ENCODE data around the gene FMOD.

FMOD gene

GRCh38 chr1:203373991-203374390 lies 23.1 kb upstream of the FMOD start:
- TF ChIP-seq CTCF (IDR thresholded peaks at IDR 0.05): no peak
- Histone ChIP-seq H3K9me3 (no peaks in the 10 kb centered on the region), H3K4me1 (peaks cover 0 to 34% (median 23%) of the 10 kb centered on the region in 4 donors), H3K36me3 (no peaks in the 10 kb centered on the region), H3K4me3 (no peak overlapping the region), H3K27ac (peak overlapping the region; percentile 45 to 67), H3K27me3 (no peaks in the 10 kb centered on the region)
- no peak for DNase-seq
- intact Hi-C loops (cut with DNase I; ENCODE audit: low total_unique reads): no loop called here

GRCh38 chr1:203373002-203373401 lies 22.1 kb upstream of the FMOD start:
- no peak overlapping the region for H3K4me3 ChIP-seq
- intact Hi-C loops (cut with DNase I; ENCODE audit: low total_unique reads): no loop called here
- TF ChIP-seq CTCF (IDR thresholded peaks at IDR 0.05): no peak
- H3K36me3 ChIP-seq: no peaks in the 10 kb centered on the region
- no peaks in the 10 kb centered on the region for H3K27me3 ChIP-seq
- peaks cover 0 to 29% (median 20%) of the 10 kb centered on the region in 4 donors for H3K4me1 ChIP-seq
- no peak for DNase-seq
- H3K27ac ChIP-seq: no peak overlapping the region
- no peaks in the 10 kb centered on the region for H3K9me3 ChIP-seq

- DNase-seq: no peak
- Histone ChIP-seq H3K4me3 (no peak overlapping the region), H3K36me3 (no peaks in the 10 kb centered on the region), H3K27me3 (no peaks in the 10 kb centered on the region), H3K4me1 (peaks cover 0 to 28% (median 20%) of the 10 kb centered on the region in 4 donors), H3K27ac (no peak overlapping the region), H3K9me3 (no peaks in the 10 kb centered on the region)
- TF ChIP-seq CTCF (IDR thresholded peaks at IDR 0.05): no peak
- intact Hi-C loops (cut with DNase I; ENCODE audit: low total_unique reads): no loop called here
Measured at GRCh38 chr1:203371288-203371687, 20.4 kb upstream of the FMOD start.

- peaks cover 0 to 23% (median 17%) of the 10 kb centered on the region in 4 donors for H3K4me1 ChIP-seq
- H3K27ac ChIP-seq: peak overlapping the region in 1 of 2 donors; percentile 15
- DNase-seq: no peak
- no peaks in the 10 kb centered on the region for H3K27me3 ChIP-seq
- no peaks in the 10 kb centered on the region for H3K36me3 ChIP-seq
- TF ChIP-seq CTCF (IDR thresholded peaks at IDR 0.05): no peak
- H3K4me3 ChIP-seq: no peak overlapping the region
- intact Hi-C loops (cut with DNase I; ENCODE audit: low total_unique reads): loop anchor here (1.0 kb wide), 1 partner anchor 71 kb away; no protein-coding TSS in a partner anchor
- no peaks in the 10 kb centered on the region for H3K9me3 ChIP-seq
Measured at GRCh38 chr1:203369666-203370065, 18.7 kb upstream of the FMOD start.

- peak; percentile 89 for DNase-seq
- peaks cover 0 to 5% of the 10 kb centered on the region in 2 donors for H3K27me3 ChIP-seq
- peaks cover 0 to 15% (median 9%) of the 10 kb centered on the region in 4 donors for H3K4me1 ChIP-seq
- intact Hi-C loops (cut with DNase I; ENCODE audit: low total_unique reads): no loop called here
- no peaks in the 10 kb centered on the region for H3K36me3 ChIP-seq
- no peak overlapping the region for H3K4me3 ChIP-seq
- peak overlapping the region in 1 of 2 donors; percentile 15 for H3K27ac ChIP-seq
- H3K9me3 ChIP-seq: no peaks in the 10 kb centered on the region
- peak; percentile 46 to 60 for TF ChIP-seq CTCF (IDR thresholded peaks at IDR 0.05)
Measured at GRCh38 chr1:203368624-203369451, 17.9 kb upstream of the FMOD start.

All from tibial artery (tissue), 4 donors.